HG02610 (cell line): ENCODE measurements around the gene BICC1.
A peak's percentile ranks its signal among the peaks of the same experiment; 100 is the strongest.

ENCODE experiments used
- ATAC-seq: cut with Tn5 transposase; IDR thresholded peaks from one replicate; pipeline ENCODE4 v1.9.1; 2021; ENCODE audit warnings: mild to moderate bottlenecking, moderate library complexity; ENCODE audit not compliant: unreplicated experiment

The BICC1 gene

DNA sequence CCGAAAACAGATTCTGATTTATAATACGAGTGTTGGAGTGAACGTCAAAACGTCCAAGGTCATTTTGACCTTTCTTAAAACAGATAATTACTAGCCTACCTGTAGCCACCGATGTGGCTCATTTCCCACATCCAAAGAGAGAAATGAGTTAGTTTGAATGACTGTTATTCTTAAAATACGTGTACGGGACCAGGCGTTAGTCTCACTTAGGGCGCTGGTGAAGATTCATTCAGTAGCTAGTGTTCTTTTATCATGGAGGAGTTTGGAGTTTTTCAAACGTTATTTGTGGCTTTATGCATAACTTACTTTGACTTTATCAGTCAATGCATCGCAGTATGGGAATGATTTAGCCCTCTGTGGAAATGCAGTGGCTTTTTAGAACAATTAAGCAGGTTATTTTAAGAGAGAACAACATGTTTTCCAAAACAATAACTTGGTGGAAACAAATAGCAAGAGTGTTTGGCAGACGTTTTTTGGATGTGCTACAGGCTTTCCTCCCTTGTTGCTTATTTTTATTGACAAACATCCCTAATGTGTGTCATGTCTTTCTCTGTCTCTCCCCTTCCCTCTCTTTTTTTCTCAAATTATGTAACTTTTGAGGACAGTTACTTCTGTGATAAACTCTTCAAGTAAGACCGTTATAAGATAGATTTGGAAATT is 1.6 kb downstream of the BICC1 start:
- ATAC-seq: no peak

DNA sequence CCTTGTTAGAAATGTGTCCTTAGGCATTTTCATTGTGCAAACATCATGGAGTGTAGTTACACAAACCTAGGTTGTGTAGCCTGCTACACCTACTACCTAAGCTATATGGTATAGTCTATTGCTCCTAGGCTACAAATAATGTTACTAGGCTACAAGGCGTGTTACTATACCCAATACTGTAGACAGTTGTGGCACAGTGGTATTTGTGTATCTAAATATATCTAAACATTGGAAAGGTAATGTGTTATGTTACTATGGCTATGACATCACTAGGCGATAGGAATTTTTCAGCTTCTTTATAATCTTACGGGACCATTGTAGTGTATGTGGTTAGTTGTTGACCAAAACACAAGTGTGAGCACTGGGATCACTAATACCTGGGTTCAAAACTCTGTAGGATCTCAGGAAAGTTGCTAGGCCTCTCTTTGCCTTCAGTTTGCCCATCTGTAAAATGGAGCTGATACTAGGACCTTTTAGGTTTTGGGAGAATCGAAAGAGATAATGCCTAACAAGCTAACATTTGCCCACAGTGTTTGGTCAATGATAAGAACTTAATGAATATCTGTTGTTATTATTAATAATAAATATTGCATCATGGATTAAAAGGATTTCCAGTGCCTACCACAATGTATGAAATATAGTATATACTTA is 2.7 kb downstream of the BICC1 start:
- no peak for ATAC-seq

DNA sequence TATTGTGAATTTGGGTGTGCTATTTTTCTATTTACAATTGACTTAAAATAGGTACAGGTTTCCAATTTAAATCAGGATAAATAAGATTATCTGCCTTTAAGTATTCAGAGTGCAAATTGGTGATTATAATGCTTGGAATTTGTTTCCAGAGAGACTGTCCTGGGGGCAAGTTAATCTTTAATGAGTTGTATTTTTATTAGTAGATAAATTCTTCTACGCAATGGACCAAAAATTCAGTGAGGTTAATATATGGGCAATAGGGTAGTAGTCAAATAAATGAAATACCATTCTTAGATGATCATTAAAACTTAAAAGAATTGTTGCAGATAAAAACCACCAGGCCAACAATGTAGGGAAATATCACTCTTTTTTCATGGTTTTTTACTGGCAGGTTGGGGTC is 3.4 kb downstream of the BICC1 start:
- no peak for ATAC-seq

DNA sequence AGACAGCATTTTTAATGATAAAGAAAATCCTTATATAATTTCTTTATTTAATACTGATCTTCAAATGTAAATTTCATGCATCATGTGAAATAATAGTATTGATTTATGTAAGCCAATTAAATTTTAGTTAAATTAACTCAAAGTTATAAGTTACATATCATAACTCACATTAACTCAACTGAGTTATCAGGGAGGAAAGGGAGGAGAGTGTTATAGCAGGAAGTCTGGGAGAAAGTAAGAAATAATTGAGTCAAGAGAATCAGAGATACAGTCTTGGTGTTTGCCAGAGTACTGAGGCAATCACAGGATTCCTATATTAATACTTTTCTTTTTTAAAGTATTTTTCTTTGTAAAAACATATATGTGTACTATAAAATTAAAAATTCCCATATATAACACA is 4.0 kb downstream of the BICC1 start:
- ATAC-seq: no peak

DNA sequence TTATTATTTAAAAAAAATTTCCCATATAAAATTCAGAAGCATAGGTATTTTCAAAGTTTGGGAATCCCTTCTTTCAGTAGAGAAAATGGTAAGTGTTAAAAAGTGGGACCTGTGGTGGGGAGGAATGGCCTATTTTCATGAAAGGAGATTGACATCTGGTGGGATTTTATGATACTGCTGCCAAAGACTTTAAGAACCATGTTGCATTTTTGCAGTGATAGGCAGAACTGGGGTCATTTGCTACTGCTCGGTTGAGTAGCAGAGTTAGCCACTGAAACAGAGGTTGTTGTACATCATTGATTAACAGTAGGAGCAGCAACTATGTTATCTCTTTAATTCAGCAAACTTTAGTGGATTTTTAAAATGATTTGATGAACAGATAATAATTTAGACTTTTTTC is 4.4 kb downstream of the BICC1 start:
- no peak for ATAC-seq

DNA sequence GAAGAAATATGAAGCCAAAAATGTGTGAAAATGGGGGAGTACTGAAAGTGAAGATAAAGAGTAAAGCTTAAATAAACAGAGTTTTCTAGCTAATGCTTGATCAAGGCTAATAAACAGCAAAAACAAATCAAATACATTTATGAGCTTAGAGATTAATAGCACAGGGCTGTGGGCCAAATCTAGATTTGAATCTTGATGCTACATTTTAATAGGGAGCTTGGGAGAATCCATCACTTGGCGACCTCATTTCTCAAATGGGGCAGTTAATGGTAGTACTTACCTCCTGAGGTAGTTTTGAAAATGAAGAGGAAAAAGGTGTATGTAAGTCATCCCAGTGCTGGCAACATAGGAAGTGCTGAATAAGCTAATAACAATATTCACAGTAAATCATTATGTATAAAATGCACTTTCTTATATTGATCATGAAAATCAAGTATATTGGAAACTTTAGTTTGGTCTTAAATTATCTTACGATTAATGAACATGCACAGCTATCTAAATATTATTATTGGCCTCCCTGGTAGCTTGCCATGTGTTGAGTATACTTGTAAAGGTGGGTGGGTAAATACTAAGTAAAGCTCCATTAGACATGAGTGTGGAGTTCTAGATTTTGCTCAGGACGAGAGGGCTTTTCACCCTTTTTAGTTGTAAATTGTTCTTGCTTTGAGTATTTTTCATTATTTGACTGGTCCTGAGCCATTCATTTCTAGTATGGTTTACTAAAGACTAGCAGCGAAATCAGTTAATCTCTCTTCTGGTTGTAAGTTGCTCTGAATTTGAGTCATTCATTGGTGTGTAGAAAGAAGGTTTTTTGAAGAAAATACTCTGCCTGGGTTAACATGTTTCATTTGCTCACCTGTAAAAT is 5.1 kb downstream of the BICC1 start:
- peak; percentile 83 for ATAC-seq

DNA sequence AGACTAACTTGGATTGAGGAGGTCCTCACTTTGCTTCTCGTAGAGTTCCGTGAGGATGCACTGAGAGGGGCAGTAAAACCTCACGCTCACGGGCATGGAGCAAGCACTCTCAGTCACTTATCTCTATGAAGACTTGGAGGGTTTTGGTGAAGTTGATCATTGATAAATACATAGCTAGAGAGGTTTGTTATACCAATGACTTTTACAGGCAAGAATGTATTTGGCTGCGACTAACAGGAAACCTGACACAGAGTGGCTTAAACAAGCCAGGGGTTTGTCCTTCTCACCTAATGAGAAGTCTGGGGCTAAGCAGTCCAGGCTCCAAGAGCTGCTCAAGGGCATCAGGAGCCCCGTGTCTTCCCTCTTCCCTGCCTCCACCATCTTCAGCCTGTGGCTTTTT is 6.1 kb downstream of the BICC1 start:
- no peak for ATAC-seq

DNA sequence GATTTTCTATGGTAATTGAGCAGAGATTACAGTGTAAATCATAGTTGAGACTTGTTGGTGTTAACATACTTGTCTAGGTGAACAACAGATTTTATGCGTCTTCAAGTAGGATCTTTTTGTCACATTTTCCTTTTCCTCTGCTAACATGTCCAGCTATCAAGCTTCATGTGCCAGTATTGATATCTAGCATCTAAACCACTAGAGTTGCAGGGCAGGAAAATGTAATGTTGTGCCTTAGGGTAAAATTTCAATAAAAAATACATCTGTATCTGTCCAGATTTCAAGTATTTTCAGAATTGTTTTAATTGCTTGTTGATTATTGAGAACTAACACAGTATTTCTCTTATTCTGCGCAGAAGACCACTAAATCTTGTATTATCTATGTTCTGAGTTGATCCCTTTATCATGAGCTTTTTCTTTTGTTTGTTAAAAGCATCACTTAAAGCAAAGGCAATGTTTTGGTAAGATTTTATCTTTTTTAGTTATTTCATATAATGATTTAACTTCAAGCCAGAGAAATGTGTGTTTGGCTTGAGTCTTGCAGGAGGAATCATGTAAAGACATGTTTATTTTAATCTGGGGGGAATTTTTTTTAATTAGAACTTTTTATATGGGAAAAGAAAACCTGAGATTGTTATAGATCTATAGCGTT is 16.5 kb downstream of the BICC1 start:
- no peak for ATAC-seq

DNA sequence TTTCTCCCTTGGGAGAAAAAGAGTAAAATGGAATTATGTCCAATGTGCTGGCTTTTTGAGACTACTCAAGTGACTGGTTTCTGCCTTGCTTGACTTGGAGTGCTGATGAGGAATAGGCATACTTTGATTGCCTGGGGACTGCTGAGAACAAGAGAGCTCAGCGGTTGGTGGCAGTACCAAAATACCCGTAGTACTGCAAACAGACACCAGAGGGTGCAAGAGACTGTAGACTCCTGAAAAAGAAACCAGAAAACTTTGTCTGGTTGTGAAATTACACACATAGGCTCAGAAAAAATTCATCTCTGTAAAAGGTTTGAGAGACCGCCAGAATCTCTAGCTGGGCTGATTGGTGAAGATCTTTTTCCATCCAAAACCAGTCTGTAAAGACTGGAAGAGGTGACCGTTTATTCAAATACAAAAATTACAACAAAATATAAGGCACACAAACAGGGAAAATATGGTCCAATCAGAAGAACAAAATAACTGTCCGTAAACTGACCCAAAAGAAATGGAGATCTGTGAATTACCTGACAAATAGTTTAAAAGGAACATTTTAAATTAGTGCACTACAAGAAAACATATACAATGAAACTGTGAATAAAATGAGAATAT is 18.5 kb downstream of the BICC1 start:
- peak; percentile 99 for ATAC-seq

DNA sequence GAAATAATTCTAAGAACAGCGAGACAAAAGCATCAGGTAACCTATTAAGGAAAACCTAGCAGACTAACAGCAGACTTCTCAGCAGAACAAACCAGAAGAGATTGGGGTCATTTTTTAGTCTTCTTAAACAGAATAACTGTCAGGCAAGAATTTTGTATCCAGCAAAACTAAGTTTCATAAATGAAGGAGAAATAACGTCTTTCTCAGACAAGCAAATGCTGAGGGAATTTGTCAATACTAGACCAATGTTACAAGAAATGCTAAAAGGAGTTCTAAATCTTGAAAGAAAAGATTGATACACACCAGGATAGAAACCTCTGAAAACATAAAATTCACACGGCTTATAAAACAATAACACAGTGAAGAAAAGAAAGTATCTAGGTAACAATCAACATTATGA is 22.6 kb downstream of the BICC1 start:
- ATAC-seq: no peak

DNA sequence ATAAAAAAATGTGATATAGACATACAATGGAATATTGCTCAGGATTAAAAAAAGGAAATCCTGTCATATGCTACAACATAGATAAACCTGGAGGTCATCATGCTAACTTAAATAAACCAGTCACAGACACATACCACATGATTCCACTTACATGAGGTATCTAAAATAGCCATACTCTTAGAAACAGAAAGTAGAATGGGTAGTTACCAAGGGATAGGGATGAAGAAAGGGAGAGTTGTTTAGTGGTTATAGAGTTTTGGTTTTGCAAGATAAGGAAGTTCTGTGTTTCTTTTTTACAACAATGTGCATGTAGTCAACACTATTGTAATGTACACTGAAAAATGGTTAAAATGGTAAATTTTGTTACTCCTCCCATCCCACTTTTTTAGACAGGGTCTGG is 30.5 kb downstream of the BICC1 start:
- no peak for ATAC-seq

DNA sequence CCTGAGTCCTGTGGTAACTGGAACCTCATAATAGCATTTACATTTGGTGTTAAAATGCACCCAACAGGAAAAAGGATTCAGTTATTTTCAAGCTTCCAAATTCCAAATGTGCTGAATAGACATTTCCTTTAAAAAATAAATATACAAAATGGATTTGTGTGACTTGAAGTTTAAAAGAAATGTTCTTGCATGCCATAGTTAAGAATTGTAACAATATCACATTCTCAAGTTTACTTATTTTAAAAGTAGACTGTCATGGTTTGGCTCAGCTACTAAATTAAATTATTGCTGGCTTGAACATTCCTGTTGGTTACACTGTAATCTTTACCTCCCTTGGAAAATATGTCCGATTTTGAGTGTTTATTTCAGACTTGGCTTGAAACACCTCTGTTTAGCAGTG is 31.5 kb downstream of the BICC1 start:
- ATAC-seq: no peak

DNA sequence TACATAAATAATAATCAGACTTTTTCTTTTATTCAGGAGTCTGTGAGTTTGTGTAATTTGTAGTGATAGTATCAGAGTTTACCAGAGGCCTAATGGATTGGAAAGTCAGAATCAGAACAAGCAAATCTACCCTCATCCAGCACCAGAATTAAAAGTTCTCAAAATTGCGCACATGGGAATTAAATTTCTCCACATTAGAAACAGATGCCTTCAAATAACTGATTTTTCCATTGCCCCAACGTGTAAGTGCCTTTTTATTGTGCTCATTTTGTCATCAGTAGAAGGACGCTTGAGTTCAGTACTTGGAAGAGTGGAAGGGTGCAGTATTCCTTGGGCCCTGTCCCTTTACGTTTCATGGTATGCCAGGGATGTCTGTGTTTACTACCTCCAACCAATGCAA is 32.8 kb downstream of the BICC1 start:
- ATAC-seq: no peak

DNA sequence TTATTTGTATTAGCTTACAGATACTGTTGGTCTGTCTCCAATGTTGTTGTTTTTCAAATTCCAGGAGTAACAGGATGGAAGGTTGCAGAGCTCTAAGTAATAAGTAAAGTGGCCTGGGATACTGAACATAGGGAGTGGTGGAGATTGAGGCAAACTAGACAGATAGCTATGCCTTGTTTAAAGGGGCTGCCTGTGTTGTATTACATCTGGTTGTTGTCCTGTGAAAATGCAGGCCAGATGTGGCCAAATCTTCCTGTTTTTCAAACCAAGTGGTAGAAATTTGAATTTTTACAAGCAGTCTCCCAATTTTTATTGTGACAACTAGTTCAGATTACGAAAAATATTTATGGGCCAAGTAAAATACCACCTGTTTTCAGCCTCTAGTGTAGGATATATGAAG is 33.5 kb downstream of the BICC1 start:
- no peak for ATAC-seq

DNA sequence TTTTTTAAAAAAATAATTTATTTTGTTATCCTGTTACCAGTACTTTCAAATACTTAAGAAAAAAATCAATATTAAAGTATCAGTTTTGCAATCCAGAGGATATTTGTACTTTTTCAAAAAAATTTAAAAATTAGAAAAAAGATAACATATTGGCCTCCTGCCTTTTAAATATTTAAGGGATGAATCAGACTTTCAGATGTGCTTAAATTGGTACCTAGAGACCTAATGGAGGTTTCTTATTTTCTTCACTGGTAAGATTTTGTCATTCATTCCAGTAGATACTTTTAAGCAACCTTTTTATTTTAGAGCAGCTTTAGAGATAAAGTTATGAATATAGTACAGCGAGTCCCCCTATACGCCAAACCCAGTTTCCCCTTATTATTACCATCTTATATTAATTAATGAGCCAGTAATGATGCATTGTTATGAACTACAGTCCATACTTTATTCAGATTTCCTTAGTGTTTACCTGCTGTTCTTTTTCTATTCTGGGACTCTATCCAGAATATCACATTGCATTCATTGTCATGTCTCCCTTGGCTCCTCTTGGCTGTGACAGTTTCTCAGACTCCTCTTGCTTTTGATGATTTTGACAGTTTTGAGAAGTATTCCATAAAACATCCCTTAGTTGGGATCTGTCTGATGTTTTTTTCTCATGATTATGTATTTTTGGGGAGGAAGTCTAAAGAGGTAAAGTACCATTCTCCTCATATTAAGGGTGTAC is 34.2 kb downstream of the BICC1 start:
- no peak for ATAC-seq

DNA sequence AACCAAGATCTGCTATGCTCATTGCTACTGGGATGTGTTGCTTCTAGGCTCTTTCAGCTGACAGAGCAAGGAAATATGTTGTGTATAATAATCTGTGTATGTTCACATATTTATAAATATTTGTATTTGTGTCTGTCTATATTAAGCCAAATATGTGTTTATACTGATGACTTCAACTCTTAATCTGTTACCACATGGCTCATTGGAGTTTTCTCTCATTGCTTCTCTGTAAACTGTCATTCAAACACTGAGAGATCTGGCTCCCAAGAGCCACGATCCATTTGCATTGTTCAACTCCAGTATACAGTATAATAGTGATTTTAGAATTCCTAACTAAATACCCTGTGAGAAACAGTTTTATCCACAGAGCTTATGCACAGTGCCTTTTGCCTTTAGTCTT is 35.3 kb downstream of the BICC1 start:
- no peak for ATAC-seq

DNA sequence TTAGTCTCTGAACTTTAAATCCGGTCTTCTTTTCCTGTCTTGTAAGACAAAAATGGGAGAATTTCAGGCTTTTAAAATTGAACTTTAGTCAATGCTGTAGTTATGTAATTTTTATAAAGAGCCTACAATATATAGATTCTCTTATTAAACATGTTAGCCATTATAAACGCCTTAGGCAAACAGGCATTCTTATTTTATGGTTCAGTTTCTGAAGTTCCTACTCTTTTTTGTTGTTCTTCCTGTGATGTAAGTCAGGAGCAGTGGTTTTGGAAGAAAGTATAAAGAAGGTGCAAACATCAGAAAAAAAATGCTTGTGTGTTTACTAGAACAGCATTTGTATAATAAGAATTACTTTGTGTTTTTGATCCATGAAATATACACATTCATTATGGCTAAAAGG is 41.6 kb downstream of the BICC1 start:
- no peak for ATAC-seq

DNA sequence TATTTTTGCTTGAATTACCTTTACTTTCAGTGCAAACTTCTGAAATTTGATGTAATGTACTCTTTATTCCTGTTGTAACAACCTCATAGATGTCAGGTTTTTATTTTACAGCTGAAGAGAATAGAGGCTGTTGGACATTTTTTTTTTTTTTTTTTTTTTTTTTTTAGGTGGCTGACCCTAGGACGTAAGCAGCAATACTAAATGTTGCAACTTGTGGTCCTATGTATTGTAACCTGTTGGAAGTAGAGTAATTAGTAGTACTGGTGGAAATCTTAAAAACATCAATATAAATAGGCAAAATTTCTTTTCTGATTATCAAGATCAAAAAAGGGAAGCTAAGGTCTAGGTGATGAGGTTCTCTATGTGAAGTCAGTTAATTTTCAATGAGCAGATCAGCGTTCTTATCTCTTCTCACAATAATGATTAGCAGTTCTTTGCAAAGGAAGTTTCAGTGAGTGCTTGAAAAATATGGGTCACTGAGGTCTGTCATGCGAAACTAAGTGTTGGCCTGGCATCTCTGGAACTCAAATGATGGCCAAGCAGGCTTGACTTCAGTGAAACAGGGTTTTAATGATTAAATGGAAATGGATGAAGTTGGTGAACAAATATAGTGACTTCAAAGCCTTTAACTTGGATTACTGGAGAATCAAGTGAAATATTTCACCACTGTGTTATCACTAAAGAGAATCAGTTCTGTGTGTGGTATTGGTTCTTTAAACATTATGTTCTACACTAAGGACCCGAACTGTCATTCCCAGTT is 42.7 kb downstream of the BICC1 start:
- ATAC-seq: no peak

DNA sequence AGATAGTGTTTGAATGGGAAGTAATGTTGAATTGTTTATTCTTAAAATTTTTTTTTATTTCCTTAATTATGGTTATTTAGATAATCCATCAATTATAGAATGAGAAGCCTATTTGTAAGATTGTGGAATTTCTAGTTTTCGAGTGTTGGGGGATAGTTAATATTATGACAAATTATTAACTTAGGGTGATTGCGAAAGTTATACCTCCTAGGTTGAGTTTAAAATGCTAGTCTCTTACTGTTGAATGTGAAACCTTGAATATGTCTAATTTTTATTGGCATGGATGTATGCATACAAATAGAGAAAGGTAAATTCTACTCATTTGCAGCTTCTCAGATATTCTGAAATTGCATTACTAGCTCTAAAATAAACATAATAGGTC is 43.2 kb downstream of the BICC1 start:
- ATAC-seq: no peak
